ENCODE results near the gene TMEM63C.

DNA sequence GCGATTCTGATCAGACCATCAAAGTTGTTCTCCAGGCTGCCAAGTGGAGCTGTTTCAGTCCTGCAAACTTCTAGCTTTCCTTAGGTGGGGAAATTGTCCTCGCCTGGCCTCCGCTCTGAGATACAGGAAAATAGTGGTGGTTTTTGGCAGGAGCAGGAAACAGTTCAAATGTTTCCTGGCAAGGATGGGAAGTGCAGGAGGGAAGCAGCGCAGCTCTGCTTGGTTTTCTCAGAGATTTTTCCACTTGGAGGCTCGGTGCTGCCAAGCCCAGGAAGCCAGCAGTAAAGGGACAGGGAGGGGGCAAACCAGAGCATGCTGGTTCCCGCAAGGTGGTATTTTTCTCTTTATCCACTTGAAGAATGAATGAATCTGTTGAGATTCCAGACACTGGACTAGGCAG, 17.0 kb downstream of the TMEM63C start:
- TF ChIP-seq POLR2A (IDR thresholded peaks at IDR 0.05): no peak
- TF ChIP-seq, protein P1, sequence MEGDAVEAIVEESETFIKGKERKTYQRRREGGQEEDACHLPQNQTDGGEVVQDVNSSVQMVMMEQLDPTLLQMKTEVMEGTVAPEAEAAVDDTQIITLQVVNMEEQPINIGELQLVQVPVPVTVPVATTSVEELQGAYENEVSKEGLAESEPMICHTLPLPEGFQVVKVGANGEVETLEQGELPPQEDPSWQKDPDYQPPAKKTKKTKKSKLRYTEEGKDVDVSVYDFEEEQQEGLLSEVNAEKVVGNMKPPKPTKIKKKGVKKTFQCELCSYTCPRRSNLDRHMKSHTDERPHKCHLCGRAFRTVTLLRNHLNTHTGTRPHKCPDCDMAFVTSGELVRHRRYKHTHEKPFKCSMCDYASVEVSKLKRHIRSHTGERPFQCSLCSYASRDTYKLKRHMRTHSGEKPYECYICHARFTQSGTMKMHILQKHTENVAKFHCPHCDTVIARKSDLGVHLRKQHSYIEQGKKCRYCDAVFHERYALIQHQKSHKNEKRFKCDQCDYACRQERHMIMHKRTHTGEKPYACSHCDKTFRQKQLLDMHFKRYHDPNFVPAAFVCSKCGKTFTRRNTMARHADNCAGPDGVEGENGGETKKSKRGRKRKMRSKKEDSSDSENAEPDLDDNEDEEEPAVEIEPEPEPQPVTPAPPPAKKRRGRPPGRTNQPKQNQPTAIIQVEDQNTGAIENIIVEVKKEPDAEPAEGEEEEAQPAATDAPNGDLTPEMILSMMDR (IDR thresholded peaks at IDR 0.05): no peak

Data from thyroid gland (tissue), 4 donors.